ENCODE data around the gene GRID1.

Gene GRID1

DNA sequence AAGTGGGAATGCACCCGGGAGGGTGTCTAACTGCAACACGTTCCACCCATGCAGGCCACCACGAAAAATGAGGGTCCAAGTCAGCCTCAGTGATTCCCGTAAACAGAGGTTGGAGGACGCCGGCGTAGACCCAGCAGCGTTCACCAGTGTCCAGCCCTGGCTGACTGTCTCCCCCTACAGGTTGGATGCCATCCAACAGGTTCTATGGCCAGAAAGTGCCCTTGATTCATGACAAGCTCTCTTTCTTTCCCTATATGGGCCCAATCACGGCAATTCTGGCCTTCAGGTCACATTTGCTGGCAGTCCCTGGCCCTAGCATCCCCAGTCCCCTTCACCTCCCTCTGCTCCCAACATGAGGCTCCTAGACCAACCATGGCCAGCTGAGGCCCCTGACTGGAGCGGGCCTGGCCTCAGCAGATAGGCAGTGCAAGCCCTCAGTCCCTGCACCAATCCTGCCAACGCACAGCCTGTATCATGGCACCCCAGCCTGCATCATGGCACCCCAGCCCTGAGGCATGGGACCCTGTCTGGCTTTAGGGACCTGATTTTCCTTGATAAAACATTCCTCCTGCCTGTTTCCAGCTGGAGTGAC lies 227.4 kb downstream of the GRID1 start:
- no peak for DNase-seq (ENCODE audit: low read depth)

DNA sequence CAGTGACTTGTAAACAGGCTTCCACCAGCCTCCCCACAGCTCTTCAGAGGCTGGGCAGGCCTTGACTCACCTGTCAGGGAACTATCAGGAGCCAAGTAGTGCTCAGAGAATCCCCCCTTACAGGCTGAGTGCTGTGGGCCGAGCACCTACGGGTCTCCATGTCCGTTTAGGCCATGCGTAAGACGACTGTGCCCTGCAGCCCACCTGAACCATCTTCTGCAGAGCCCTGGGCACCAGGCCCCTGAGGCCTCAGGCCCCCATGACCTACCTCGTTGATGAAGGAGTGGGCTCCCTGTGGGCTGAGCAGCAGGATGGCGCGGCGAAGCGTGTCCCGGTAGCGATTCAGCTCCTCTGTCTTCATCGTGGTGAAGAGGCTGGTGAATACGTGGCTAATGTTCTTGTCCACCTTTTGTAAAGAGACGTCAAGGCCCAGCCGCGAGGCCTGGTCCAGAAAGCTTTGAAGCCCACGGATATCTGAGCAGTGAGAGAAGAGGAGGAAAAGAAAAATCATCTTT lies 228.0 kb downstream of the GRID1 start:
- no peak for DNase-seq (ENCODE audit: low read depth)

DNA sequence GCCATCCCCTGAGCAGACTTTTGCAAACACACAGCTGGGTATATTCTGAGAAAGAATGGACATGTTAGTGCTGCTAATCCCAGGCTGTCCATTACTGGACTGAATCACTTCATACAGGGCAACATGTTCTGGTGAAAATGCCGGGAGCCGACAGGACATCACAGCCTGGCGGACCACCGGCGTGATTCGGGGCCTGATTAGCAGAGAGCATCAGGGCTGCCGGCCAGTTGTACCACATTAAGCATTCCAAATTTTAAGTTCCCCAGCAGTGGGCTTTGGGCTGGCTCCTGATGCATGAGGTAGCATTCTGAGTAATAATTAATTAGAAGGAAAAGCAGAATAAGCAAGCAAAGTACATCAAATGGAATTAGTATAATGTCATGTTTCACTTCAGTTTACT lies 229.0 kb downstream of the GRID1 start:
- DNase-seq (ENCODE audit: low read depth) = no peak

DNA sequence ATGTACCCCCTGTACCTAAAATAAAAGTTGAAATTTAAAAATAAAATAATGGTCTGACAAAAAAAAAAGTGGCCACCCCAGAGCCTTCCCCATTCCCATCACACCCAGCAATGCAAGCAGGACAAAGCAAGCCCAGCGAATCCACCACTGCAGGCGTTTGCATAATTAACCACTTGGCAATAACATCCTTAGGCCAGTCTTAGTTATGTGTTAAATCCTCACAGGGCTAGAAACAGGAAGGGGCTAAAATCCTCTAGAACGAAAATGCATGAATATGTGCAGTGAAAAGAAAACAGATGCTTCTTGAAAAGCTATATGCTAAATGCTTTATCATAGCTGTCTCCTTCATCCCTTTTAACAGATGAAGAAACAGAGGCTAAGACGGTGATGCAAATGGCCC lies 229.7 kb downstream of the GRID1 start:
- no peak for DNase-seq (ENCODE audit: low read depth)

DNA sequence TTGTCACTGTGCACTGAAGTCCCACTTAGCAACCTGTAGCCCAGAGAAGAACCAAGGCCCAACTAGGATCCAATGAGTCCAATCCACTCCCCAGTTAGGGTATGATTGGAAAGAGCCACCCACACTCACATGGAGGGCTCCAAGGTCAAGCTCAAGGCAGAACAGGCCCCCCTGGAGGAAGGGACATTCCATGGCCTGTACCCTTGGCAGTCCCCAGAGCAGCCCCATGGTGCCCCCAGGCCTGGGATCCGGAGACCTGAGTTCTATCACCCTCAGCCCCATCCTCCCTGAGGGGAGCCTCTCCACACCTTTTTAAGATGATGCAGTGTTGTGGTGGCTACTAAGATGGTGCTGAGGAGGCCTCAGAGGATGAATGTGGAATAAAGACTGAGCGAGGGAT lies 231.4 kb downstream of the GRID1 start:
- no peak for DNase-seq (ENCODE audit: low read depth)

DNA sequence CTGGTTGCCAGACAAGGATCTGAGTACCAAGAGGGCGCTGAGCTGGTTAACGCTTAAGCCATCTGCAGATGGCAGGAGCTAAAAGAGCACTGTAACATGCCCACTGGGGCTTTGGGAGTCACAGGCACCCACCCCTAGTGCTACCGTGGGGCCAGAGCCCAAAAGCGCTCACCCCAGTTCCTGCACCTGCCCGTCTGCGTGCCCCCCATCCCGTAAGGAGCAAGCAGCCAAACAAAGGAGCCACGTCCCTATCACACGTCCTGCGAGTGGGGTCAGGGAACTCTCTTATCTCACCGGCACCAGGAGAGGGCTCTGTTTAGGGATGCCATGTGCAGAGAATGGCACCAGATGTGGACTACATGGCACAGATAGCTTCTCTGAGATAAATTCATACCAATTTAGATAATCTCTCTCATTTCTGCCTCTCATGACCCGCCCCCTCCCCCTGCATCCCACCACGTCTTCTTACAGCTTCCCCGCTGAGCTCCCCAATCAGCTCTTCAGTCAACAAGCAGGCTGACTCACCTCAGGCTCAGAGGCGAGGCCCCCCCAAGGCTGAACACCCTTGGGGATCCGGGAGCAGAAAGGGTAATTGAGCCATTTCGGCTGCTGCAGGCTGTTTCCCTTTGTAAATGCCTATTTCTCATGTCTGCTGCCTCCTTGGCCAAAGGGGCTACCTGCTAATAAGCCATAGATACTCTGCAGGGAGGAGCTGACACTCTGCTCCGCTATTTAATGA lies 235.7 kb downstream of the GRID1 start:
- DNase-seq (ENCODE audit: low read depth) = no peak

DNA sequence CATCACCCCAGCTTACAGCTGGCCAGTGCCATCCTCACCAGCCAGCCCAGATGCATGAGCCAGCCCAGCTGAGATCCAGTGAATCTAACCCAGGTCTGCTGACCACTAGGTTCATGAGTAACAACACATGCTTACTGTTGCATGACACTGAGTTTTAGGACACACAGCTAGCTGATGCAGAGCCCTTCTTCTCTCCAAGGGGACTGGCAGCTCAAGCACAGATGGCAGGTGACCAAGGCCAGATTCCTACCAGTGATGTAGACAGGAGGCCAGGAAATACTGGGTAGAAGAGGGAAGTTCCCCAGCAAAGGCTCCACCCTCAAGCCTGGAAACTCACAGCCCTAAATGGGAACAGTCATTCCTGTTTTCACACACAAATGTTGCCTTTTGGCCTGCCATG lies 236.6 kb downstream of the GRID1 start:
- no peak for DNase-seq (ENCODE audit: low read depth)

DNA sequence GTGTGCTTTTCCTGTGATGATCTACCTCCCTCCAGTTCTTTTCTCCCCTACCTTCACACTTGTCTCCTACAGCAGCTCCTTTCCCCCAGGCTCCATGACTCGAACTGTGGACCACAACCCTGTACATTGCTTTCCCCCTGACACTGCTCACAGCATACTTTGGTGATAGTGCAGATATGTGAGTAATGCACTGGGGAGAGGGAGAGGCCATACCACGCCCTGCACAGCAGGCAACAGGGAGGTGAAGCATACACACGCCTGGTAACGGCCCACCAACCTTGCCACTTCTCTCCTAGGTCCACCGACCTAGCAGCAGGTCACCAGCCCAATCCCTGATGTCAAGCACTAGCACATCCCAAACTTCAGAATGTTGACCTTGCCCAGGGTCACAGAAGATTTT lies 238.2 kb downstream of the GRID1 start:
- no peak for DNase-seq (ENCODE audit: low read depth)

DNA sequence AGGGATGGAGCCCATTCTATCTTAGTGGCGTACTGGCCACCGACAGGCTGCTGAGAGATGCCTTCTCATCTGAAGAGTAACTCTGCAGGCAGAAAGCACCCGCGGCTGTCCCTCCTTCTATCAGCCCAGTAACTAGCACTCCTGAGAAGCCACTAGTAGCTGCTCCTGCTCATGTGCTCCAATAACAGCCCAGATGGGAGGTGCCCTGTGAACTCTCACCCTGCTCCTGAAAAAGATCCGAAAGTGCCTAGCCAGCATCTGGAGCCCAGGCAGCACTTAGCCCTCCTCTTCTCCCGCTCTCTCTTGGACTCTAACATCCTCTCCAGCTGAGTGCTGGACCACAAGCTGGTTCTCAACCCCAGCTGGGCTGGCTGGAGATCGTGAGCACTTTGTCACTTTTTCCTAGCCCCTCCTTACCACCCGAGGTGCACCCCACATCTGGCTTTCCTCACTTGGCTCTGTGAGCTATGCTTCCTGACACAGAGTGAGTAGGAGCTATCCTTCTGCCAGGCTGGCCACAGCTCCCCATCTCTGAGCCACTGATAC lies 239.2 kb downstream of the GRID1 start:
- DNase-seq (ENCODE audit: low read depth) = no peak

DNA sequence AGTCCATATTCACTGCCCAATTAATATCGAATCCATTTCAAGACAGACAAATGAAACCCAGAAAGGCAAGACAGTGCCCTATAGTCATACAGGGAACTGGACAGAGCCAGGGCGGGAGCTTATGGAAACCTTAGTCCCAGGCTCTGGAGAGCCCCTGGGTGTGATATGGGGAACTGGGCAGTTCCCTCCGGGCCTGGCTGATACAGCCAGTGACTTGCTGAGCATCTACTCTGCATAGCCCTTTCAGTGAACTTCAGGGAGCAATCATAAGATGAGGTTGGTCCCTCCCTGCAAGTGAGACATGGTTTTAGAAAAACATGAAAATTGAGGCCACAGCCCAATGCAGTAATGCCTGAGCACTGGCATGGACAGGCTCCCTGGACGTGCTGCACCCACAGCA lies 241.9 kb downstream of the GRID1 start:
- no peak for DNase-seq (ENCODE audit: low read depth)

DNA sequence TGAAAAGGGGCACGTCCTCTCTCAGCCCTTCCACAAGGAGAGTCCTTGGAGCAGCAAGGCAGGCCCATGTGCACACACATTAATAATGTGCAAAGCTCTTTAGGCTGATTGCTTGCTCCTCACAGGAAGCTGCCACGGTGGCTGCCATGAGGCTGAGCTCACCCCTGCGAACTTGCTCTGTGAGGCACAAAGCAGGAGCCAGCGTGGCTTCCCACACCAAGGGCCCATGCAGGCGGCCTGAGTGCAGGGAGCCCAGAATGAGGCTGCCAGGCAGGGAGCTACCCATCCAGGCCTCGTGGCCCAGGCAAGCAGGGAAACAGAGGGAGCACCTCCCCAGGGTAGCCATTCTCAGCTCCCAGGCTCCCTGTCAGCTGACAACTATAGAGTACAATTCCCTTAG lies 242.9 kb downstream of the GRID1 start:
- no peak for DNase-seq (ENCODE audit: low read depth)

DNA sequence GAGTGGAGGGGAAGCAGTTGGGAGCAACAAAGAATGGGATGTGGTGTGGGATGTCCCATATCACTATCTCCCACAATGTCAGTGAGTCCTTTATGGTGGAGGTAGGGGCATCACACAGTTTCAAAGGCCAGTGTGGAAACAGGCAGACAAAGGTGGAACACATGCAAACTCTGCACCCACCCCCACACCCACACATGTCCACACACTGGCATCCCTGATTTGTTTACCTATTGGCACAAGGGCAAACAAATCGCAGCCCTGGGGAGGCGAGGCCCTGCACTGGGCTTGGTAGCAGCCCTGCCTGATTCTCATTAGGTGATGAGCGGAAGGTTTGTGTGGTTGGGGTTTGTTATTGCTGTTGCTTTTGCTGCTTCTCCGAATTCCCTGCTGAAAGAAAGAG lies 243.3 kb downstream of the GRID1 start:
- no peak for DNase-seq (ENCODE audit: low read depth)

DNA sequence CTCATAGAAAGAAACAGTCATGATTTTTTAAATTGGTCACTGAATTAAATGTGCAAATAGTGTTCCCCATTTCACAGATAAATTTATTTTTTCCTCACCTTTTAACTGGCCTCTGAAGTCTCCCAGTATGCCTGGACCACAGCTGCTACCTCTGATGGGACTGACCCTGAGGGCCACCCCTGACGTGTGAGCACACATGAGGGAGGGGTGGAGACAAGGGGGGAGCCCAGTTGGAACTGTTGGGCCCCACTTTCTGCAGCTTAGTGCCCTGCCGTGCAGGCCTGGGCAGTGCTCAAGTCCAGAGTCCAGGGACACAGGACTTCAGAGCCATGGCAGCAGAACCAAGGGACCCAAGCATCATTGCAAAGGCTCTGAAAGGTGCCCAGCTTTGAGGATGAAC lies 243.9 kb downstream of the GRID1 start:
- DNase-seq (ENCODE audit: low read depth) = no peak

DNA sequence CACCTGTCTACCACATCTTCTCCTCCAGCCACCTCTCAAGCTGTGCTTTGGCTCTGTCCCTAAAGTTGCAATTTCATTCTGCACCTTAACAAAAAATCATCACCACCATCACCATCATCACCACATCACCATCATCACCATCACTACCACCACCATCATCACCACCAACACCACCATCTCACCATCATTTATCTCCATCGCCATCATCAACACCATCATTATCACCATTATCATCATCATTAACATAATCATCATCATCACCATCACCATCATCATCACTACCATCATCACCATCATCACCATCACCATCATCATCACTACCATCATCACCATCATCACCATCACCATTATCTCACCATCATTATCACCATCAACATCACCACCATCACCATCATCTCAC lies 245.4 kb downstream of the GRID1 start:
- DNase-seq (ENCODE audit: low read depth) = no peak

DNA sequence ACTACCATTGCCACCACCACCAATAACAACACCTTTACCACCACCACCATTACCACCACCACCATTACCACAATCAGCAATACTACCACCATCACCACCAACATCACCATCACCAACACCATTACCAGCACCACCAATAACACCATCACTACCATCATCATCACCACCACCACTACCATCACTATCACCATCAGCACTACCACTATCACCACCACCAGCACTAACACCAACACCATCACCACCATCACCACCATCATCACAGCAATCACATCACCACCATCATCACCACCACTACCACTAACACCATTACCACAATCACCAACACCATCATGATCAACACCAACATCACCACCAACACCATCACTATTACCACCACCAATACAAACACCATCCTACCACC lies 249.5 kb downstream of the GRID1 start:
- DNase-seq (ENCODE audit: low read depth) = no peak

DNA sequence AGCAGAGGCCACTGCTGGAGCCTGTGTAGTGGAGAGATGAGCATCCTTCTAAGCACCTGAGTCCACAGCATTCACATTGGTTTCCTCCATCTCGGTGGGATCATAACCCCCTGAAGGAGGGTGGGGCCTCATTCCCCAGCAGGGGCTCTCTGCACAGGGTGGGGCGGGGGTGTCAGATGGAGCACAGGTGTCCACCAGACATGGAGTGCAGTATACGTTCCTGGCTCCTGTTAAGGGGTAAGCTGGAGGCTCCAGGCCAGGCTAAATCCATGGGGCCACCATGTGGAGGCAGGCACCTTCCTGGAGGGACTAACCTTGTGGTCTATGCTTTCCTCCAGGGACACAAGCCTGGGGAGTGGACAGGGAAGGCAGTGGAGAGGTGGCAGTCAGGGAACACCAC lies 252.6 kb downstream of the GRID1 start:
- DNase-seq (ENCODE audit: low read depth) = no peak

DNA sequence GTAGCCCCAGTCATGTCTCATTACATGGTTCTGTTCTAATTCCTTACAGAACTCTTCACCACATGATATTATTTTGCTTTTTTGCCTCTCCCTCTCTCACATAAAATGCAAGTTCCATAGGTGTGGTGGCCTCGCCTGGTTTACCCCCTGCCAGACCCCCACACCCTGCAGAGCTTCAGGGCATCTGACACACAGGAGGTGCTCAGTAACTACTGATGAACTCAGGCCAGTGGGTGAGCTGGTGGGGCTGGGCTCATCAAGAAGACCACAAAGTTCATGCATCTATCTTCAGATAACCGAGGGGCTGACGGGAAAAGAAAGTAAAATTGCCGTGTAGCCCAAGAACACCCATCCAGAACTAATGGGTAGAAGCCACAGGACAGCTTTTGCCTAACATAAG lies 253.1 kb downstream of the GRID1 start:
- no peak for DNase-seq (ENCODE audit: low read depth)

DNA sequence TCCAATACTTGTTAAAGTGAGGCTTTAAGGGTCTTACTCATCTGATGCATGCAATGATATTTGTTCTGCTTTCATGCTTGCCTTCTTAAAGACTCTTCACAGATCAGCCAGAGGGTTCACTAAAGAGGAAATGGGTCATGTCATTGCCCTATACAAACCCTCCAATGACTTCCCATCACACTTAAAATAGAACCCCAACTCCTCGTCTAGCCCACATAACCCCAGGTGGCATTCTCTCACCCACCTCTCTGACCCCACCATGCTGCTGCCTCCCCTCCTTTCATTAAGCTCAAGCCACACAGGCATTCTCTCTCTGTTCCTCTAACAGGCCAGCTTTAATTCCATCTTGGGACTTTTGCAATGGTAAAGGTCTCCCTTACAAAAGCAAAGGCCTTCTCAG lies 253.6 kb downstream of the GRID1 start:
- no peak for DNase-seq (ENCODE audit: low read depth)

DNA sequence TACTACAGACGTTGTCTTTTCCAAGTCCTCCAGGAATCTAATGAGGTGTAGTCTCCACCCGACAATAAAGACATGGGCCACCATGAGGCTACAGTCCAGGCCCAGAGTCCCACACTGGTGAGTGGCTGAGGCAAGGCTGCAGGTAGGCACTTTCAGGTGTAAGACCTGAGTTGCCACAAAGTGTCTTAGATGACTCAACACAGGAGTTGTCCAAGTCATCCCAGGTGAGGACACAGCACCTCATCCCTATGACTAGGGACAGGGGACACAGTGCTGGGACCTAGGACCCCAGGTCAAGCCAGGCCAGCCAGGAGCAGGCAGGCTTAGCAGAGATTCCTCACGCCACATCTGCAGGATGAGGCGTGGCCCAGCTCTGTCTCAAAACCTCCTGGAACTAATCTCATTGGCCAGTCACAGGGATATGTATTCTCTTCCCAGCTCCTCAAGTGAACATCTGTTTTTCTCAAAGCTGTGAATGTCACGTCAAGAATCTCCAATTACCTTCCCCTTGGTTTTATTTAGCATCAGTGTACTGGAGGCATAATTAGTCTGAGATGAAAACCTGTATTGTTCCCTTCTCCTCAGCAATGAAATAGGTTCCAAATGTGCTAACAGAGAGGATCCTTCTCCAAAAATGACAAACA lies 254.6 kb downstream of the GRID1 start:
- no peak for DNase-seq (ENCODE audit: low read depth)

DNA sequence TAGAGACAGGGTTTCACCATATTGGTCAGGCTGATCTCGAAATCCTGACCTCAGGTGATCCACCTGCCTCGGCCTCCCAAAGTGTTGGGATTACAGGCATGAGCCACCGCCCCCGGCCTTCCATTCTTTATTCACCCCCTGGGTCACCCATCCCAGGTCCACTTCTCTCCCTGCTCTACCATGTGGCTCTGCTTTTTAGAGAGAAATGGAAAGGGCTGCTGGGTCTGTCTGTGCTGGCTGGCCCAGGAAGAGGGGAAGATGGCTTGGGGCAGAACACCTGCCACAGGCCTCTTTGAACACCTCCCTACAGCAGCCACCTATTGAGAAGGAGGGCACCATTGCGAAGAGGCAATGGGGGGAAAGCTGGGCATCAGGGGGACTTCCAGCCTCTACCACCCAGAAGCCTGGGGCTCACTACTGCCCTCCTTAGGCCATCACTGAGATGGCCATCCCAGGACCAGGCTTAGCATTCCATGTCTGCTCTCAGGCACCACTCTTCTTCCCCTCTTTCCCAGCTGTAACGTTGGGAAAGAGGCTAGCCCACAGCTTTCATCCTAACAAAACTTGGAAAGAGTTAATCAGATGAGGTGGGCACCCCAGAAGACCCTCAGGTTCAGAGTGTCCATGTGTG lies 256.3 kb downstream of the GRID1 start:
- no peak for DNase-seq (ENCODE audit: low read depth)

DNA sequence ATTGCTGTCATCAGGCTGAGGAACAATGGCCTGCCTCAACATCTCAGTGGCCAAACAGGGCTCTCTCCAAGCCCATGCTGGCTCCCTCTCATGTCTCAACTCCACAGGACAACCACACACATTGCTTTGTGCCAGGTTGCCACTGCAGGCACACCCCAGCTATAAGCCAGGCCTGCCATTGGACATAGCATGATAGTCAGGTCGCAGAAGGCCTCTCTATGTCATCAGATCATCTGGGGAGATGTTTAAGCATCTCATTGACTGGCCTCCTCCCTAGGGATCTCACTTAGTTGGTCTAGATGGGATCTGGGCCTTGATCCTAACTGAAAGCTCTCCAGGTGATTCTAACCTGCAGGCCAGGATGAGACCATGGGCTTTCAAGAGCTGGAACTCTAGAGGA lies 257.2 kb downstream of the GRID1 start:
- DNase-seq (ENCODE audit: low read depth) = no peak

DNA sequence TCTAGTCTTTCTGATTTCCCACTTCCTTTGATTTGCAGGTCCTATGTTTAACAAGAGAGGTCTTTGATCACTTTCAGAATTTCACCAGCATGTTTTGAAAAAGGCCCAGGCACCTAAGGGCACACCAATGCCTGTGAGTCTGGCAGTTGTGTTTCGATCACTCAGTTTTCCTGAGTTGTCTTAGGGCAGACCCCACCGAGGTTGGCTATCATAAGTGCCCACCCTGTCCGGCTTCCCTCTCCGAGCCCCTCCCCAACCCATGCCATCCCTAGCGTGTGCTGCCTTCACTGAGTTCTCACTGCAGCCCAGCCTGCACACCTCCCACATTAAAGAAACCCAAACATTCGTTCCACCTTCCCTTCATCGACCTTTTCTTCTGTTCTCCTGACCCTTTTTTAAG lies 257.9 kb downstream of the GRID1 start:
- no peak for DNase-seq (ENCODE audit: low read depth)
